Stimulated activated CD8-positive, alpha-beta memory T cell treated with anti-CD3 and anti-CD28 coated beads, Interleukin-15, amount 100 ng/mL, for 1 hour (primary cell): ENCODE results near the gene VTI1A.
"Not testable (repeated sequence)": the region's sequence is repeated elsewhere in the genome, so short reads cannot be mapped to it uniquely, and the experiment has no call there.

Source experiments
- DNase-seq: peaks from one replicate; pipeline ENCODE4 v3.0.0-alpha.2; 2020; ENCODE audit warnings: low read depth

The VTI1A gene

DNA sequence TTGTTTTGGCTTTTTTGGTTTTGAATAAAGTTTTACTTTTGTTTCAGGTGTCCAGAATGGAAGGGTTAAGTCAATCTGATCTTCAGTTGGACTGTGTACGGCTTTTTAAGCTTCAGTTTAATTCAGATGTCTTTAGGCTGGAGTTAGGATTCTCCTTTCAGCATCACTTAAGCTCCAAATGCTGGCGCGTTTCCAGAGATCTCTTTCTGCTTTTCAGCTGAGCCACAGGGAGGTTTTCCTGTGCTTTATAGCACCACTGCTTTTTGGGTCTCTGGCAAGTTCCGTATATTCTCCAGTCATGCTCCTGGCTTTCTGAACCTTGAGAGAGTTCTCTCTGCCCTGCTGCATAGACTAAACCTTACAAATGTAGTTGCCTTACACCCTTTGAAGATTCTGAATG is 60.0 kb downstream of the VTI1A start:
- no peak for DNase-seq

DNA sequence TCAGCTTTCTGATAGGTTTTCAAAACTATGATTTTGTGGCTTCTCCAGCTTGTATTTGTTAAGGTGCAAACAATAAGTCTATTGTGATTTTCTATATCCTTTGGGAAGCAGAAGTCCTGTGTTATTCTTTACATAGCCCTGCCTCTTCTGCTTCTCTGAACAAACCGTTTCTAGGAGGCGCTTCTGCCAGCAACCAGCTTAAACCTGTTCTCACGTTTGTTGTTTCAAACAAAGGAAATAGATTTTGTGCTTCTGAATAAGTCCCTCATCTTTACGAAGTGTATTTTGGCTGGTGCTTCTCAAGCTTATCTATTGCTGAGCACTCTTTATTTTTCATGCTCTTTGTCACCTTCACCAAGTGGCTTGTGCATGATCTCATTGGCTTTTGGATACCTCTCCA is 61.0 kb downstream of the VTI1A start:
- no peak for DNase-seq

DNA sequence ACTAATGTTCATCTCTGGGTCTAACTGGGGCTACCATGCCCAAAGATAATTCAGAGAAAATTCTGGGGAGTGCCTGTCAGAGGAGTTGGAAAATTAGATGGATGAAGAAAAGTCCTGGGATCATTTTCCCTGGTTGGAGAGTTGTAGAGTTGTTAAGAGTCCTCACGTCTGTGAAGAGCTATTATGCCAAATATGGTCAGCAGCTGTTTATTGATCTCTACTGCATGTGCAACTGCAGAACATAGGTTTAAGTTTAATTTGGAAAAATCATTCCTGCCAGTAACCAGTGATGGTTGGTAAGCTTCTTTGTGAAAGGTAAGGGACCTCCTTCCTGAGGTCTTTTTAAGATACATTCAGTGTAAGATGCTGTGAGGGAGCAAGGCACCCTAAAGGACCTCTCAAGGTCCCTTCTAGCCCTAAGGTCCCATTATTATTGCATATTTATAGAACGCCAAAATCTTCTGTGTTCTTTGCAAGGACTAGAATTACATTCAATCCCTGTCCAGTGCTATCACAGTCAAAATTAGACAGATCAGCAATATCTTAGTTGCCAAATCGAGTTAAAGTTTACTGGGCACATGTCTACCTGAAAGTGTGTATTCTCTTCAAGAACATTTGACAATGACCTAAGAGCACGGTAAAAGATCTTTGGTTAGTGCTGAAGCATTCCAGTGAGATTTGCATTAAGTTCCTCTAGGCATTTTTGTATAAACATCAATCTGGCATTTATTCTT is 62.7 kb downstream of the VTI1A start:
- DNase-seq, result no peak

DNA sequence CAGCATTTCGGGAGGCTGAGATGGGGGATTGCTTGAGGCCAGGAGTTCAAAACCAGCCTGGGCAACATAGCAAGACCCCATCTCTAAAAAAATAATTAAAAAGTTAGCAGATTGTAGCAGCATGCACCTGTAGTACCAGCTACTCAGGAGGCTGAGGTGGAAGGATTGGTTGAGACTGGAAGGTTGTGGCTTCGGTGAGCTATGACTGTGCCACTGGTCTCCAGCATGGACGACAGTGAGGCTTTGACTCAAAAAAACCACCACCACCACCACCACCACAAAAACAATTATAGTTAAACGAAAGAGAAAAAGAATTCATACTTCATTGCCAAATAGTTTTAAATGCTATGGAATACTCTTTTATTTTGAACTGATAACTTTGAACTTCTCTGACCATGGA is 63.4 kb downstream of the VTI1A start:
- no peak for DNase-seq

DNA sequence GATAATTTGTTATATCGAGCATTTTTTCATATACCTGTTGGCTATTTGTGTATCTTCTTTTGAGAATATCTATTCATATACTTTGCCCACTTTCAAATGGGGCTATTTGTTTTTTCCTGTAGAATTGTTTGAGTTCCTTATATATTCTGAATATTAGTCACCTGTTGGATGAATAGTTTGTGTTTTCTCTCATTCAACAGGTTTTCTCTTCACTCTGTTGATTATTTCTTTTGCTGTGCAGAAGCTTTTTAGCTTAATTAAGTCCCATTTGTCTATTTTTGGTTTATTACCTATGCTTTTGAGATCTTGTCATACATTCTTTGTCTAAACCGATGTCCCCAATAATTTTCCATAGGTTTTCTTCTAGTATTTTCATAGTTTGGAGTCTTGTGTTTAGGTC is 65.3 kb downstream of the VTI1A start:
- no peak for DNase-seq

DNA sequence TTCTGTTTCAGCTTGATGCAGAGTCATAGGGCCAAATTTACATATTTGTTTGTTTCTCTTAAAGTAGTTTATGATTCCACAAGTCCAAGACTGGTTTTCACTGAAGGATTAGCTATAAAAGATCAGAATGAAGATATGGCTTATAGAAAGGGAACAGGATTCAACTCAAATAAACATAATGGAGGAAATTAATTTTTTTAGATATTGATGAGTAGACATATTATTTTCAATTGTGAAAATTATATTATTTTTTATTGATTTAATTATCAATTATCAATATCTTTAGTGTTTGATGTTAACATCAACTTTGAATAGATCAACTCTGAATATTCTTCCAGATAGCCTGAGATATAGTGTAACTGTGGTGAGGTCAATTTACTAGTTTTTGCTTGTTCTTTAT is 68.1 kb downstream of the VTI1A start:
- no peak for DNase-seq

DNA sequence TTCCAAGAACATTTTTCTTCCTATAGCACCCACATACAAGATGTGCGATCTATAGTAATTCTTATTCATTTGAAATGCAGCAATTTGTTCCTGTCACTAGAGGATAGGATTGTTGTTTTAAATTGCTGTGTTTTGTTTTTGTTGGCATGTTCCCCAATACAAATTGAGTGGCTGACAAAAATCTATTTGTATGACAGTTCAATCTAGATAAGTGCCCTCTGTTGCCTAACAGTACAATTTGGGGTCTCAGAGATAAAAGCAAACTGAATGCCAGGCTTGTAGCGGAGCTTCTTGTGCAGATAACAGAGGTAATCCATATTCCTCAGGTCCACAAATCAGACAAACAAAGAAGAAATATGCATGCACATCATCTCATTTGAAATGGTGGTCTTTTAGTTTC is 68.8 kb downstream of the VTI1A start:
- DNase-seq, result no peak

DNA sequence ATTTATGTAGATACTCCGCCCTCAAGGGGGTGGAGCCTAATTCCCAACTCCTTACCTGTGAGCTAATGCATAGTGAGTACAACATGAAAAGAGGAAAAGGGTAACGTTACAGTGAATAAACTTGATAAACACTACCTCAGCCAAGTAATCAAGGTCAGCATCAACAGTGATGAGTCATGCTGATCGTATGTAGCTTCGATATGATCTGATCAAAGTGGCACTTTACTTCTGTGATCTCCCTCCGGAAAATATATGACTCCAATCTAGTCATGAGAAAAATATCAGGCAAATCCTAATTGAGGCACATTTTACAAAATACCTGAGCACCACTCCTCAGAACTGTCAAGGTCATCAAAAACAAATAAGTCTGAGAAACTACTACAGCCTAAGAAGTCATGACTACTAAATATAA is 70.4 kb downstream of the VTI1A start:
- no peak for DNase-seq

DNA sequence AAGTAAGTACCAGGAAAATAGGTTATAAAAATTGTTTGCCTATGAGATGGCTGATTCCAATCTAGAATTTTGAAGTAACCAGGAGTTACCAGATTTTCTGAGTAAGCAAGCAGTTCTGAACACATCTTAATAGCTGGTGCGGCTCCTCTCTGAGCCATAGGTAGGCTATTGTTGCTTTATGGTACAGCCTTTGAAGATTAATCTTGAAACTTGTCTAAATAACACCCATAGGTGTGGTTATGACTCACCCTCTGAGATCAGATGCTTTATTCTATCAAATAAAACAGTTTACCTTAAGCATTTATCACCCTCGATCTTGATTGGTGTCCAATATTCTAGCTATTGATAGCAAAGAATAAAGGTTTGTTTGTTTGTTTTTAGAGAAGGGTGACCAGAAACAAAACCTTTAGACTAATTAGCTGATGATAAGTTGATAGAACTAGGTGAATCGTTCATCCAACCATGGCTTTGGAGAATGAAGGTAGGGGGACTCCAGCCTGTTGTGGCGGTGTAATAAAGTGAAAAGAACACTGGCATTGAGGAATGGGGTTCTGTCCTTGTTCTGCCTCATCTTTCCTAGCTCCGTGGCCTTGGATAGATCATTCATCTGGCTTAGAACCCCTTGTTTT is 72.2 kb downstream of the VTI1A start:
- no peak for DNase-seq

DNA sequence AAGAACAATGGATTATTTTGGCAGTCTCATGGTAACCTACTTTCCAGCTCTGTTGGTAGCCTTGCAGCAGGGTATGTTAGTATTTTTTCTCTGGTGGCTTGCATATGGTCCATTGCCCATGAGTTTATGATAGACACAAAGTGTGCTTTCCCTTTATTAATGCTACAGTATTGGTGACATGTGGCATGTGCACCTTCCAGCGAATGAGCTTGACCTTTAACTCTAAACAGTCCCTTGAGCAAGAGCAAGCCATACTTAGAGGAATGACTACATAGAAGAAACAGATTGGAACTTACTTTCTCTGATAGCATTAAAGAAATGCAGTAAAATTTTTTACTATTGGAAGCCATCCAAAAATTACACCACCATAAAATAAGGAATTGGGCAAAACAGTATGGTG is 73.9 kb downstream of the VTI1A start:
- DNase-seq, result no peak

DNA sequence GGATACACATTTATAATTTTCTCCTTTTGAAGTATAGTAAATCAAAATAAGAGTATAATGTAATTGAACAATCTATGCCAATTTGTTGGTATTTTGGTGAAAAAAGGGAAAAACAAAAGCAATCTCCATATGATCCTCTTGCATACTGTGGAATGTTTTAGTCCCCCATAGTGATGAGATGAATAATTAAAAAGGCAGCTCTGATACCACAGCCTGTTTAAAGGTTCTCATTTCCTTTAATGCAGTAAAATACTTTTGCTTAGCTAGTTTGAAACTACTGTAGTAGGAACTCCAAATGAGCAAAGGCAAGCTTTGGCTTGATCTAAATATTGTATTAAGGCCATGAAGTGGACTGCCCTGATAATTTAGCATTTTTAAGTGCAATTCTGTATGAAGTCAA is 77.6 kb downstream of the VTI1A start:
- no peak for DNase-seq

DNA sequence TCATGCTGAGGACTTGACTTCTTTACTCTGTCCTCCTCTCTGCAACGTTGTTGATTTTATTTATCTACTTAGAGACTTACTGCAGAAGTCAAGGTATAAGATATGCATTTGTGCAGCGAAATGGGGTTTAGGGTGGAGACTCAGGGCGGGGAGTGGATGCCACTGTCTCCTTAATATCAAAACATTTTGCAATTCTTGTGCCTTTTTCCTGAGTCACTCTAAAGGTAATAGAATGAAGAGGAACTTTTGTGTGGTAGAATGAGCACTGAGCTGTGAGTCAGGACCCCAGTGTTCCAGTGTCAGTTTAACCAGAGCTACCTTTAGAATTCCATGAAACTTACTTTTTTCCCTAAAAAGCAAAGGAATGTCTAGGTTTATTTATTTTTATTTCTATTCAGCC is 78.2 kb downstream of the VTI1A start:
- DNase-seq, result no peak

DNA sequence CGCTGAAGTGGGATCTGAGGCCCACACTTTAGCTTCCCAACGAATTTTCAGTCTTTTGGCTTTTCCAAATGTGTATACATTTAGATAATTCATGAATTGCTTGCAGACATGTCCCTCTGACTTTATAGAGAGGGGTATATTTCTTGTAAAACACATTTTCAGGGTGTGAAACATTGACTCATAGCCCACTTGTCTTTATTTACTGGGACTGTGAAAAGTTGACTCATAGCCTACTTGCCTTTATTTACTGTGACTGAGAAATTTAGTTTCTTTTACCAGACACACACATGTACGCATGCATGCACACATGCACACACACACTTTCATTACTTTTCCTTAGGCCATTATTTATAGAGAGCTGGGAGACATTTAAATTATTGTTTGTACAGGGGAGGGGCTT is 79.1 kb downstream of the VTI1A start:
- DNase-seq, result no peak

DNA sequence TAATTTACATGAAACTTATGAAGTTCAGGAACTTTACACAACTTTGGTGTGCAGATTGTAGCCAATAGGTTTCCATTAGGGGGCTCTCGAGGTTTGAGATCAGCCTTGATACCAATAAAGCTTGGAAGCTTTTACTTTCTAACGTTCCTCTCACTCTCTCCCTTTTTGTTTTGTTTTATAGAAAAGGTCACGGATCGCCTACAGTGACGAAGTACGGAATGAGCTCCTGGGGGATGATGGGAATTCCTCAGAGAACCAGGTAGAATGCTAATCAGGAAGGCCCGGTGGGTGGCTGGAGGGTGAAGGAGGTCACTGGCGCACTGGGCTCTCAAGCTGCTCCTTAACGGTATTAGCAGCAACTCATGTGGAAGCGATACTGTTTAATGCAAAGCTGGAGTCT is 79.9 kb downstream of the VTI1A start:
- DNase-seq, result no peak

DNA sequence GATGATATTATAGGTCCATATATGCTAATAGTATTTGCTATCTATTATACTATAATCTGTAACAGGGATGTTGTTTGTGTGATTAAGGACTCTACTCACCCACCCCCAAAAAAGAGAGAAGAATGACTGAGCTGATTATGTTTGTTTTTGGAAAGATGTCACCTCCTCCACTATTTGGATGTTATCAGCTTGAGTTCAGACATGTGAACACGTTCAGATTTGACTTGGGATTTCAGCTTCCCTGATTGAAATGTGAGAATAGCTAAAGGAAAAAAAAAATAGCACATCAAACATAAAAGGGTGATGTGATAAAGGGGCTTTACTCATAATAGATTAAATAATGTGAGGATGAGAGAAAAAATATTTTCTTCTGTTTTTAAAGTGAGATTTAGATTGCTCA is 81.2 kb downstream of the VTI1A start:
- DNase-seq, result no peak

DNA sequence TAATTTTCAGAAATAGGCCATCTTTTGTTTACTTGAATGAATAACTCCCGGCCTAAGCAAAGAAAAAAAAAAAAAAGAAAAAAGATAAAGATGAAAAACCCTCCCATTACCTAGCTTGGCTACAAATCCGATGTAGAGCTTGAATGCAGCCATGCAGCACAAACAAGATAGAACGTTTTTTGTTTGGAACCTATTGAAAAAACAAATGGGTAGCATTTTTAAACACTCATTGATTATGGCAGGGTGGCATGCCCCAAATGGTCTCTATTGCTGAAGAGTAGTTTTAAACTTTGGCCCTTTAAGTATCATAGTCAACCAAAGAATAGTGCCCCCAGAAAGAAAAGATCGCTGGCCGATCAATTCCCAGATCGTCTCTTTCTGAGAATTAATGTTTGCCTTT is 84.4 kb downstream of the VTI1A start:
- no peak for DNase-seq

DNA sequence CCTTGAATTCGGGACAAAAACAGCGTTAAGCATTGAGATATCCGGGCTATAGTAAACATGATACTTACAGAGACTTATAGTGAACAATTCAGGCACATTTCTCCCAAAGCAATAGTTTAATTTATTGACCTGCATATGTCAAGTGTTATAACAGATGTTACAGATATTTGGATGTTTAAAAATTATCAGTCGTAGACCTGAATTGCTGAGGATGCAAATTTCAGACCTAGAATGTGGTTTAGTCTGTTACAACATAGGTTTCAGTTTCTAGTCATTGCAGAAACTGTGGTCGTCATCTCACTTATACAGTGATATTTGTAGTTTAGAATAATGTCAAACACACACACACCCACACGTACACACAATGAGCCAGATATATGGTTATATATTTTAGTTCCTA is 85.2 kb downstream of the VTI1A start:
- no peak for DNase-seq

DNA sequence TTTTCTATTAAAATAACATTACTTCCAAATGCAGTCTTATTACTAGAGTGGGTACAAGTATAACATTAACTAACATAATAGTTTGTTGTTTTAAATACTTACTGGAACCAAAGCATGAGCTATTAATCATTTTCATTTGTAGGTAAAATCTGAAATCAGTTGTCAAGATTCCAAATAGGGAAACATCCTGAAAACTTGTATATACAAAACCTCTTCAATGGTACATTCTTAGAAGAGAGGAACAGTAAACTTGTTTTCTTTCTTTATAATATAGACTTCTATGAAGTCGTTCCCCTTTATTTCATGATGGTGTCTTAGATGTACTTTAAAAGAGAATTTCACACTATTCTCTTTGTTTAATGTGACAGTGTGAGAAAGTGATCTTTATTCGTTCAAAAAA is 85.9 kb downstream of the VTI1A start:
- DNase-seq, result no peak

DNA sequence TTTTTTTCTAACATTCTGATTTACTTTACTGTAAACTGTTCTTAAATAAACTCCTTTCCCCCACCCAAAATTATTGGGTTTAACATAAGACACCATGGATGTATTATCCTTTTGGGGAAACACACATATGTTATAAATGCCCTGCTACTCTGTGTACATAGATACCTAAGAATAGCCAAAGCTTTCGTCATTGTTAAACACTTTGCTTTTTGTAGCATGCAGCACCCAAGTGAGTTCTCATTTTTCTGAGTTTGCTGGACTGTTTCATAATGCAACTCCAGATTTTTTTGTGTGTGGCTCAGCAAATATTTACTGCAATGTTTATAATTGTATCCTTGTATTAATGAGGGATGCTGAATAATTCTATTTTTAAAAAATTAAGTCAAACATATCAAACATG is 86.9 kb downstream of the VTI1A start:
- DNase-seq, result no peak

DNA sequence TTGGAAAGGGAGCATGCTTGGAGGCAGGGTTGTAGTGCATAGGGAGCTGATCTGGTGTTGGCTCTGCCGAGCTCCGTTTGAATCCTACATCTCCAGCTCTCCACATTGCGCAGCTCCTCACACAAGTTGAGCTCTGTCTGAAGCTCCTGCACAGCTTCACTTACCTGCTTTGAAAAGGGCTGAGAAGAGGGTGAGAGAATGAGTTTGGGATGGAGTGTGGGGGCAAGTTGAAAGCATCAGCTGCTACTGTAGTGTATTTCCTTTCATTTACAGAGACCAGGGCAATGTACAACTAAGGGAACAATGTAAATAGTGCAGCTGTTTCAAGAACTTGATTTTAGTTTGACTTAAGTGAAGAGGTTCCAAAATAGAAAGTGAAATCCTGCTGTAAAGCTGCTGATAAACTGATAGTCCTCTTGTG is 88.5 kb downstream of the VTI1A start:
- DNase-seq, result no peak

DNA sequence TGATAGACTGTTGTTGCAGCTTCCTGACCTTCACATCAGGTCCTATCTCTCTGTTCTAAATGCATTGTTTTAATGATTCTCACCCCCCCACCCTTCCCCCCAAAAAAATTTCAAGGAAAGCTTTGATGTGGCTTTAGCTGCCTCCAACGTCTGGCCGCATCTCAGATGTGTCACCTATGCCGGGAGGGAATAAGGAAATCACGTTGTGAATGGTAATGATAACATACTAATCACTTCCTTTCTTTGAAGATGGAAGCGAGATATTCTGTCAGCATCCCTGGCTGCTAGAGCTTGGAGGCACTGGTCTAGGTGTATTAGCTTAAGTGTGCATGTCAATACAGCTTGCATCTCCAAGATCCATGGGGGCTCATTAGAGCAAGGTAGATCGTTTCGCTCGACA is 89.6 kb downstream of the VTI1A start:
- no peak for DNase-seq

DNA sequence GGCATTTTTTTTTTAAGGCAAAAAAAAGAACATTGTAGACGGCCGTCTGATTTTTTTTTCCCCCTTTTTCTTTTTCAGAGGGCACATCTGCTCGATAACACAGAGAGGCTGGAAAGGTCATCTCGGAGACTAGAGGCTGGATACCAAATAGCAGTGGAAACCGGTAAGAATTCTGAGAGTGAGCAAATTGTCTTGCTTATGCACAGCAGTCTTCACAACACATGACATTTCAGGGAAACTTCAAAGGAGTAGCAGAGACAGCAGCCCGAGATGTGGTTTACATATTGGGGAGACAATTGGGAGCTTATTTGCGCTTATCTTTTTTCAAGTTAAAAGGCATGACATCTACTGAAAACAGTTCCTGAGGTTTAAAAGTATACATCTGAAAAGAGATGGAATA is 91.2 kb downstream of the VTI1A start:
- no peak for DNase-seq

DNA sequence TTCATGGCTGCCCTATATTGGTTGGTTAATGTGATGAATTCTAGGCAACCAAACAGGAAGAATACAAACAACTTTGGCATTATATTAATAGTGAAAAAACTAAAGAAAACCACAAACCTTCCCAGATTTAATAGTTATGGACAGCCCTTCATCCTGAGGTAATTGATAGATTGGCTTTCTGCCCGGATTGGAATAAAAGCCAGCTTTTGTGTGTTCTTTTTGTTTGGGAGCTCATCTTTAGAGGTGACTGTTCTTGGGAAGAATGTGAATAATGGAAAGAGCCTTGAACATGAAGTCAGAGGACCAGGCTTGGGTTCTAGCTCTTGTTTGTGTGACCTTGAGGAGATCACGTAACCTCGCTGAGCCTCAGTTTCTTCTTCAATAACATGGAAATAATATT is 92.3 kb downstream of the VTI1A start:
- DNase-seq, result no peak

DNA sequence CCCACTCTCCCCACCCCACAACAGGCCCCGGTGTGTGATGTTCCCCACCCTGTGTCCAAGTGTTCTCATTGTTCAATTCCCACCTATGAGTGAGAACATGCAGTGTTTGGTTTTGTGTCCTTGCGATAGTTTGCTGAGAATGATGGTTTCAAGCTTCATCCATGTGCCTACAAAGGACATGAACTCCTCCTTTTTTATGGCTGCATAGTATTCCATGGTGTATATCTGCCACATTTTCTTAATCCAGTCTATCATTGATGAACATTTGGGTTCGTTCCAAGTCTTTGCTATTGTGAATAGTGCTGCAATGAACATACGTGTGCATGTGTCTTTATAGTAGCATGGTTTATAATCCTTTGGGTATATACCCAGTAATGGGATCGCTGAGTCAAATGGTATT is 95.8 kb downstream of the VTI1A start:
- not testable (repeated sequence) for DNase-seq
